B cell (primary cell): ENCODE results near the gene RPL27. TPM values are rescaled to one million over a fixed set of nuclear protein-coding genes. Genes with fewer than 3 reads are reported as not detected.

Experiments
- ATAC-seq: fragments of 200-7000 bp; cut with Tn5 transposase; one replicate; pipeline ENCODE4 v1.10.0; 2021; ENCODE audit warnings: low read depth, mild to moderate bottlenecking, moderate number of reproducible peaks, moderate library complexity
- CTCF ChIA-PET: fragments of 350-600 bp; sonication (Branson Sonifier 250); formaldehyde crosslinking; loops from one replicate; lab custom pipeline; 2021; ENCODE audit warnings: antibody characterized with exemption, inconsistent platforms; lab: Charles Lee
- POLR2A ChIA-PET: fragments of 350-600 bp; sonication (Branson Sonifier 250); formaldehyde crosslinking; loops from one replicate; lab custom pipeline; 2021; ENCODE audit warnings: antibody characterized with exemption; lab: Charles Lee
- DNase-seq: peaks from one replicate; pipeline ENCODE4 v3.0.0; 2013
- H2AFZ ChIP-seq: 2 replicates; pipeline ENCODE4 v1.6.1; 2012; ENCODE audit warnings: mild to moderate bottlenecking, low read depth, low read length; ENCODE audit not compliant: insufficient read depth, poor library complexity, severe bottlenecking
- H3K27ac ChIP-seq, 2 donors: 1 replicate in 1 of 2; 2 replicates in 1 of 2; pipeline ENCODE4 v1.5.1; 2012 to 2013; ENCODE audit warnings: low read length in 2 of 2, mild to moderate bottlenecking in 2 of 2, moderate library complexity in 1 of 2
- H3K27me3 ChIP-seq, 4 experiments: fragments of 200-600 bp in 1 of 4; sonication (generic) in 1 of 4; replicated peaks in 1 of 4; 1 replicate in 2 of 4; 2 replicates in 2 of 4; pipeline versions ENCODE4 v1.6.1 to v1.7.0; 2013 to 2016; ENCODE audit warnings: low read length in 3 of 4, mild to moderate bottlenecking in 2 of 4, mixed read lengths in 1 of 4, moderate library complexity in 1 of 4; ENCODE audit not compliant: insufficient read depth in 4 of 4, control insufficient read depth in 3 of 4; ENCODE audit errors: control extremely low read depth in 1 of 4
- H3K36me3 ChIP-seq, 2 experiments: replicated peaks in 1 of 2; 1 replicate in 1 of 2; 2 replicates in 1 of 2; pipeline versions ENCODE4 v1.6.1 to v1.7.1; 2013; ENCODE audit warnings: low read length in 1 of 2; ENCODE audit not compliant: insufficient read depth in 2 of 2, control insufficient read depth in 1 of 2; ENCODE audit errors: control extremely low read depth in 1 of 2, extremely low read depth in 1 of 2
- H3K4me1 ChIP-seq, 2 donors: fragments of 200-600 bp in 1 of 2; sonication (generic) in 1 of 2; 1 replicate in 1 of 2; 2 replicates in 1 of 2; pipeline versions ENCODE4 v1.5.1 to v1.6.1; 2013 to 2017; ENCODE audit warnings: low read length in 2 of 2; ENCODE audit not compliant: control insufficient read depth in 2 of 2, insufficient read depth in 2 of 2
- H3K4me2 ChIP-seq: replicated peaks from 2 replicates; pipeline ENCODE3; 2012; ENCODE audit warnings: mild to moderate bottlenecking, low read depth, low read length; ENCODE audit not compliant: poor library complexity, severe bottlenecking
- H3K4me3 ChIP-seq, 5 experiments: fragments of 200-600 bp in 1 of 5; sonication (generic) in 1 of 5; 1 replicate in 3 of 5; 2 replicates in 2 of 5; pipeline versions ENCODE4 v1.5.1 to v1.7.0; 2011 to 2016; ENCODE audit warnings: low read length in 4 of 5, mild to moderate bottlenecking in 4 of 5, low read depth in 2 of 5, control low read depth in 1 of 5, moderate library complexity in 1 of 5; ENCODE audit not compliant: insufficient read depth in 1 of 5; ENCODE audit errors: control extremely low read depth in 1 of 5, extremely low read depth in 1 of 5
- H3K79me2 ChIP-seq: fragments of 200-600 bp; sonication (generic); one replicate; pipeline ENCODE4 v1.6.0; 2016; ENCODE audit warnings: low read length; ENCODE audit not compliant: control insufficient read depth, insufficient read depth
- H3K9ac ChIP-seq: fragments of 200-600 bp; sonication (generic); 2 replicates; pipeline ENCODE4 v1.6.1; 2017; ENCODE audit warnings: mild to moderate bottlenecking, low read length, moderate library complexity
- H3K9me3 ChIP-seq, 3 donors: one replicate each; pipeline versions ENCODE4 v1.6.1 to v1.7.1; 2013; ENCODE audit warnings: low read length in 2 of 3; ENCODE audit not compliant: control insufficient read depth in 2 of 3, insufficient read depth in 1 of 3; ENCODE audit errors: control extremely low read depth in 1 of 3
- H4K20me1 ChIP-seq: 2 replicates; pipeline ENCODE4 v1.6.0; 2012; ENCODE audit warnings: mild to moderate bottlenecking, low read length; ENCODE audit not compliant: insufficient read depth, control insufficient read depth, poor library complexity, severe bottlenecking
- H3K27ac Mint-ChIP-seq: one replicate; pipeline ENCODE4 v1.8.0; 2021; ENCODE audit warnings: mixed read lengths
- H3K27me3 Mint-ChIP-seq: one replicate; pipeline ENCODE4 v1.8.0; 2021; ENCODE audit warnings: mixed read lengths
- H3K4me1 Mint-ChIP-seq: one replicate; pipeline ENCODE4 v1.8.0; 2021; ENCODE audit warnings: mixed read lengths
- H3K4me3 Mint-ChIP-seq: one replicate; pipeline ENCODE4 v1.8.0; 2021; ENCODE audit warnings: mixed read lengths
- H3K9me3 Mint-ChIP-seq: one replicate; pipeline ENCODE4 v1.8.0; 2022; ENCODE audit warnings: mixed read lengths; ENCODE audit not compliant: insufficient read depth
- EZH2 ChIP-seq: IDR thresholded peaks from 2 replicates; pipeline ENCODE4 v1.6.1; 2012; ENCODE audit warnings: borderline replicate concordance, low read depth, mild to moderate bottlenecking, moderate library complexity, low read length; ENCODE audit not compliant: insufficient read depth, poor library complexity, severe bottlenecking
- WGBS: methylation state at CpG from one replicate; pipeline ENCODE4 v1.1.5; 2013; ENCODE audit warnings: missing lambda C conversion rate; ENCODE audit not compliant: insufficient coverage; 5-methylcytosine and 5-hydroxymethylcytosine counted together
- intact Hi-C: fragments of 100-400 bp; cut with micrococcal nuclease; formaldehyde crosslinking; loops from one replicate; pipeline ENCODE4 v1.10.0; 2022
- polyA plus RNA-seq: library from polyadenylated mRNA; depleted of rRNA; stranded (reverse); fragments of >200 nt; gene quantifications from 2 replicates; pipeline ENCODE4 v1.2.3, GENCODE V29; 2012
- total RNA-seq, 2 donors: library from RNA; stranded (reverse); fragments of 120-200 nt in 1 of 2; gene quantifications; 1 replicate in 1 of 2; 2 replicates in 1 of 2; pipeline versions ENCODE4 v1.2.3 to v1.2.4, GENCODE V29; 2013 to 2022
- TF ChIP-seq, protein P1 (sequence below): fragments of 200-600 bp; IDR thresholded peaks from one replicate; pipeline ENCODE4 v1.8.0; 2022; ENCODE audit warnings: antibody characterized with exemption, mild to moderate bottlenecking

The RPL27 gene
- total and polyA plus RNA-seq, 2 donors (not counting 1 experiment from before 2014, with no cell fraction given): 1,087 to 3,493 TPM

DNA sequence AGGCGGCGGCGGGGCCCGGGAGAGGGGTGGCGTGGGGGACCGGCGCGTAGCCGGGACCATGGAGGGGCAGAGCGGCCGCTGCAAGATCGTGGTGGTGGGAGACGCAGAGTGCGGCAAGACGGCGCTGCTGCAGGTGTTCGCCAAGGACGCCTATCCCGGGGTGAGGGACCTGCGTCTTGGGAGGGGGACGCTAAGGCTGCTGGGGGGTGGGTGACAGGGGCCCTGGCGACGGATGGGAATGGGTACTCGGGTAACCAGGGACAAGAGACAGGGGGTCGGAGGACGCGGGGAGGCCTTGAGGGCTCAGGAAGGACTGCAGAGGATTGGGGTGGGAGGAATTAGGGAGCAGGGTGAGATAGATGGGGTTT, 27.1 kb downstream of the RPL27 start:
- TF ChIP-seq EZH2: no peak
- H3K4me2 ChIP-seq: peak overlapping the region; percentile 88
- Mint-ChIP-seq H3K27me3 (no peaks in the 10 kb centered on the region), H3K9me3 (no peaks in the 10 kb centered on the region), H3K4me3 (peak overlapping the region; percentile 83), H3K4me1 (peaks cover 23% of the 10 kb centered on the region), H3K27ac (peak overlapping the region; percentile 46)
- peak overlapping the region in 3 of 5 experiments; percentile 13 to 47 (median 30) for H3K4me3 ChIP-seq
- no peaks in the 10 kb centered on the region for H4K20me1 ChIP-seq
- H3K4me1 ChIP-seq: peaks cover 9 to 31% of the 10 kb centered on the region in 2 donors
- 15% methylated on average over 27 of the region's 27 CpGs for WGBS
- ATAC-seq: no peak
- no peaks in the 10 kb centered on the region for H3K79me2 ChIP-seq
- ChIA-PET CTCF (interaction anchor here (1.4 to 1.9 kb wide), 4 partner anchors 19 to 459 kb away, joined by 3 to 9 read pairs (median 6); partner anchors contain the start of genes DHX8, IFI35 and RPL27), POLR2A (interaction anchor here (1.0 to 3.5 kb wide), 6 partner anchors 27 to 459 kb away, joined by 3 to 30 read pairs (median 8); partner anchors contain the start of genes DHX8 and RPL27)
- H3K9ac ChIP-seq: peak overlapping the region; percentile 69
- H3K9me3 ChIP-seq: no peaks in the 10 kb centered on the region
- intact Hi-C loops: loop anchor here (2.0 kb wide), 1 partner anchor 344 kb away; no protein-coding TSS in a partner anchor
- H3K27me3 ChIP-seq: no peaks in the 10 kb centered on the region
- no peak overlapping the region for H3K27ac ChIP-seq
- H2AFZ ChIP-seq: peak overlapping the region; percentile 73
- H3K36me3 ChIP-seq: no peaks in the 10 kb centered on the region
- no peak for DNase-seq

DNA sequence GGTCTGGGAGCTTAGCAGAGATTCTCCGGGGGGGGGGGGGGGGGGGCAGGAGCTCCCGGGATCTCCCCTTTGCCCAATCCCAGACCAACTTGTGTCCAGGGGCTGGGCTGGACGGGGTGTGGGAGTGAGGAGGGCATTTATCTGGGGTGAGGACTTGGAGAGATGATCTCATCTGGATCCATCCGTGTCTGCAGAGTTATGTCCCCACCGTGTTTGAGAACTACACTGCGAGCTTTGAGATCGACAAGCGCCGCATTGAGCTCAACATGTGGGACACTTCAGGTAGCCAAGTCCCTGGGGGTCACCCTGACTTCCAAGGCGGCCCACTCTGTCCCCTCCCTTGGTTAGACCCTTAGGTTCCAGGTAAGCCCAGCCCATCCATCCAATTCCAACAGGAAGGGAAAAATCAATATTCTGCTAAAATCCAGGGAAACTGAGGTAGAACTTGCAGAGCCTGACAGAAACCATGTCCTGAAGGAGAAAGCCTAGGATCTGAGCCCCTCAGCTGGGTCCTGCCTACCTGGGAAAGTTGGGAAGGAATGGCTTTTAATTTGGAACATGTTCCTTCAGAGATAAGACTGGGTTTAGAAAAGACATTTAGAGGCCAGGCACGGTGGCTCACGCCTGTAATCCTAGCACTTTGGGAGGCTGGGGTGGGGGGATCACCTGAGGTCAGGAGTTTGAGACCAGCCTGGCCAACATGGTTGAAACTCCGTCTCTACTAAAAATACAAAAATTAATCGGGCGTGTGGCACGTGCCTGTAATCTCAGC, 27.7 kb downstream of the RPL27 start:
- H3K4me3 Mint-ChIP-seq: peak overlapping the region; percentile 50
- no peaks in the 10 kb centered on the region for H3K27me3 Mint-ChIP-seq
- Histone ChIP-seq H4K20me1 (no peaks in the 10 kb centered on the region), H3K27ac (no peak overlapping the region), H3K79me2 (no peaks in the 10 kb centered on the region), H3K4me2 (peak overlapping the region; percentile 88), H3K9me3 (no peaks in the 10 kb centered on the region), H3K4me3 (no peak overlapping the region), H3K27me3 (no peaks in the 10 kb centered on the region), H3K9ac (no peak overlapping the region), H3K4me1 (peaks cover 8 to 28% of the 10 kb centered on the region in 2 donors), H2AFZ (peak overlapping the region; percentile 73), H3K36me3 (no peaks in the 10 kb centered on the region)
- H3K9me3 Mint-ChIP-seq: no peaks in the 10 kb centered on the region
- H3K27ac Mint-ChIP-seq: peak overlapping the region; percentile 74
- H3K4me1 Mint-ChIP-seq: peaks cover 20% of the 10 kb centered on the region
- 91% methylated on average over 11 of the region's 16 CpGs for WGBS
- ChIA-PET POLR2A (interaction anchor here (0.6 to 2.5 kb wide), 2 partner anchors 27 to 186 kb away, joined by 4 to 20 read pairs; partner anchors contain the start of genes RPL27 and TMEM106A), CTCF (interaction anchor here (0.6 to 0.8 kb wide), 2 partner anchors 41 to 308 kb away, joined by 3 to 5 read pairs; no protein-coding TSS in a partner anchor)
- ATAC-seq: no peak
- intact Hi-C loops: loop anchor here (2.0 kb wide), 1 partner anchor 343 kb away; no protein-coding TSS in a partner anchor
- no peak for DNase-seq
- TF ChIP-seq, protein P1, sequence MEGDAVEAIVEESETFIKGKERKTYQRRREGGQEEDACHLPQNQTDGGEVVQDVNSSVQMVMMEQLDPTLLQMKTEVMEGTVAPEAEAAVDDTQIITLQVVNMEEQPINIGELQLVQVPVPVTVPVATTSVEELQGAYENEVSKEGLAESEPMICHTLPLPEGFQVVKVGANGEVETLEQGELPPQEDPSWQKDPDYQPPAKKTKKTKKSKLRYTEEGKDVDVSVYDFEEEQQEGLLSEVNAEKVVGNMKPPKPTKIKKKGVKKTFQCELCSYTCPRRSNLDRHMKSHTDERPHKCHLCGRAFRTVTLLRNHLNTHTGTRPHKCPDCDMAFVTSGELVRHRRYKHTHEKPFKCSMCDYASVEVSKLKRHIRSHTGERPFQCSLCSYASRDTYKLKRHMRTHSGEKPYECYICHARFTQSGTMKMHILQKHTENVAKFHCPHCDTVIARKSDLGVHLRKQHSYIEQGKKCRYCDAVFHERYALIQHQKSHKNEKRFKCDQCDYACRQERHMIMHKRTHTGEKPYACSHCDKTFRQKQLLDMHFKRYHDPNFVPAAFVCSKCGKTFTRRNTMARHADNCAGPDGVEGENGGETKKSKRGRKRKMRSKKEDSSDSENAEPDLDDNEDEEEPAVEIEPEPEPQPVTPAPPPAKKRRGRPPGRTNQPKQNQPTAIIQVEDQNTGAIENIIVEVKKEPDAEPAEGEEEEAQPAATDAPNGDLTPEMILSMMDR: no peak
- TF ChIP-seq EZH2: no peak
